Germinal center (tissue), 1 donor: ENCODE measurements around the gene AKAP6.

Source experiments
- DNase-seq: peaks from one replicate; pipeline ENCODE4 v3.0.0; 2012; ENCODE audit warnings: mixed read lengths, low spot score

AKAP6 gene

GRCh38 chr14:32821964-32822653 lies 493.0 kb downstream of the AKAP6 start:
- no peak for DNase-seq

GRCh38 chr14:32823706-32824105 lies 494.6 kb downstream of the AKAP6 start:
- no peak for DNase-seq

GRCh38 chr14:32824195-32824594 lies 495.1 kb downstream of the AKAP6 start:
- no peak for DNase-seq

- no peak for DNase-seq
These were observed 496.0 kb downstream of the AKAP6 start for GRCh38 chr14:32825058-32825457.

- no peak for DNase-seq
These were observed 497.4 kb downstream of the AKAP6 start for GRCh38 chr14:32826404-32827082.

GRCh38 chr14:32827514-32827913 lies 498.4 kb downstream of the AKAP6 start:
- no peak for DNase-seq

GRCh38 chr14:32835924-32836323 lies 506.8 kb downstream of the AKAP6 start:
- no peak for DNase-seq

GRCh38 chr14:32841698-32842097 lies 512.6 kb downstream of the AKAP6 start:
- DNase-seq: no peak

- no peak for DNase-seq
These were observed 517.8 kb downstream of the AKAP6 start for GRCh38 chr14:32846821-32847365.

- DNase-seq: no peak
These were observed 518.8 kb downstream of the AKAP6 start for GRCh38 chr14:32847867-32848266.

GRCh38 chr14:32865827-32866376 lies 536.8 kb downstream of the AKAP6 start:
- no peak for DNase-seq

GRCh38 chr14:32883188-32883587 lies 554.1 kb downstream of the AKAP6 start:
- no peak for DNase-seq
